HS-27A (cell line): ENCODE data around the gene PLAU.
"Not testable (repeated sequence)": the region's sequence is repeated elsewhere in the genome, so short reads cannot be mapped to it uniquely, and the experiment has no call there.

ENCODE experiments used
- DNase-seq: peaks from one replicate; pipeline ENCODE4 v3.0.0-alpha.2; 2012; ENCODE audit warnings: low read depth, missing footprints

The PLAU gene

GRCh38 chr10:73922007-73922863, 11.3 kb downstream of the PLAU start:
- DNase-seq, result no peak

DNA sequence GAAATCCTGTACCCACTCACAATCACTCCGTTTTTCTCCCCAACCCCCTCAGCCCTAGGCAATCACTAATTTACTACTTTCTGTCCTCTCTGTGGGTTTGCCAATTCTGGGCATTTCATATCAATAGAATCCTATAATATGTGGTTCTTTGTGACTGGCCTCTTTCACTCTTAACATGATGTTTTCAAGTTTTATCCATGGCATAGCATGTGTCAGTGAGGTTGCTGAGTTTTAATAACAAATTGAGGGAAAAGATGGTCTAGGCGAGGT, 11.9 kb downstream of the PLAU start:
- DNase-seq, result no peak

DNA sequence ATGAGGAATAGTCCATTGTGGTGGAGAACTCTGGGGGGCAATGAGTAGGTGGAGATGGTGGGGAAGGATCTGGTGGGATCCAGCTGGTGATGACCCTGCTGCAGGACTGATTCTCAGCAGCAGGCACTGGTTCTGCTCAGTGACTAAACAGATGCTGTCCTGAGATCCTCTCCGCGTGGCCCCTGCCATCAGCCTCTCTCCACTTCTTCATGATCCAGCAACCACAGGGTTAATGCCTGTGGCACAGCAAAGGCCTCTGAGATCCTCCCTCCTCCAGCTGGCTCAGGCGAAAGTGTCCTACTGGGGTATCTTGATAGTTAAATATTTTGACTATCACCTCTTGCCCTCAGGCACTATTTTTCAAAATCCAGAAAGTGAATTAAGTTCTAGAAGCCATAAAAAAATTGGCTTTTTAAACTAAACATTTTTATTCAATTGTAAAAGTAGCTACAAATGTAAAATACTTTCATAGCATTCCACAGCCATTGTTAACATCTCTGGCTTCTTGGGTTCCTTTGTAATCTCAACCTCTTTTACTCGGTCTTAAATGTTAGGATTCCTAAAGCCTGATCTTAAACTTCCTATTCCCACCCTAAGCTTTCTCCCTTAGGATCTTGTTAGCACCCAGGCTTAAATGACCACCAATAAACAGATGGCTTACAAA, 13.1 kb downstream of the PLAU start:
- no peak for DNase-seq

GRCh38 chr10:73924935-73925334, 14.0 kb downstream of the PLAU start:
- DNase-seq, result no peak

- no peak for DNase-seq
Measured at GRCh38 chr10:73925539-73925938, 14.6 kb downstream of the PLAU start.

- no peak for DNase-seq
Measured at GRCh38 chr10:73926152-73926764, 15.3 kb downstream of the PLAU start.

DNA sequence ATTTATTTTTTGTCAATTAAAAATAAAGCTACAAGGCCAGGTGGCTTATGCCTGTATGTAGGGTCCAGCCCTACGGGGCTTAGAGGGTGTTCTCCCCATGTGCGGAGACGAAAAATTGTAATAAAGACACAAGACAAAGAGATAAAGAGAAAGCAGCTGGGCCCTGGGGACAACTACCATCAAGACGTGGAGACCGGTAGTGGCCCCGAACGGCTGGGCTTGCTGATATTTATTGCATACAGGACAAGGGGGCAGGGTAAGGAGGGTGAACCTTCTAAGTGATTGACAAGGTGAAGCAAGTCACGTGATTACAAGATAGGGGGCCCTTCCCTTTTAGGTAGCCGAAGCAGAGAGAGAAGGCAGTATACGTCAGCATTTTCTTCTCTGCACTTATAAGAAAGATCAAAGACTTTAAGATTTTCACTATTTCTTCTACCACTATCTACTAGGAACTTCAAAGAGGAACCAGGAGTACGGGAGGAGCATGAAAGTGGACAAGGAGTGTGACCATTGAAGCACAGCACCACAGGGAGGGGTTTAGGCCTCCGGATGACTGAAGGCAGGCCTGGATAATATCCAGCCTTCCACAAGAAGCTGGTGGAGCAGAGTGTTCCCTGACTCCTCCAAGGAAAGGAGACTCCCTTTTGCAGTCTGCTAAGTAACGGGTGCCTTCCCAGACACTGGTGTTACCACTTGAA, 19.8 kb downstream of the PLAU start:
- not testable (repeated sequence) for DNase-seq

DNA sequence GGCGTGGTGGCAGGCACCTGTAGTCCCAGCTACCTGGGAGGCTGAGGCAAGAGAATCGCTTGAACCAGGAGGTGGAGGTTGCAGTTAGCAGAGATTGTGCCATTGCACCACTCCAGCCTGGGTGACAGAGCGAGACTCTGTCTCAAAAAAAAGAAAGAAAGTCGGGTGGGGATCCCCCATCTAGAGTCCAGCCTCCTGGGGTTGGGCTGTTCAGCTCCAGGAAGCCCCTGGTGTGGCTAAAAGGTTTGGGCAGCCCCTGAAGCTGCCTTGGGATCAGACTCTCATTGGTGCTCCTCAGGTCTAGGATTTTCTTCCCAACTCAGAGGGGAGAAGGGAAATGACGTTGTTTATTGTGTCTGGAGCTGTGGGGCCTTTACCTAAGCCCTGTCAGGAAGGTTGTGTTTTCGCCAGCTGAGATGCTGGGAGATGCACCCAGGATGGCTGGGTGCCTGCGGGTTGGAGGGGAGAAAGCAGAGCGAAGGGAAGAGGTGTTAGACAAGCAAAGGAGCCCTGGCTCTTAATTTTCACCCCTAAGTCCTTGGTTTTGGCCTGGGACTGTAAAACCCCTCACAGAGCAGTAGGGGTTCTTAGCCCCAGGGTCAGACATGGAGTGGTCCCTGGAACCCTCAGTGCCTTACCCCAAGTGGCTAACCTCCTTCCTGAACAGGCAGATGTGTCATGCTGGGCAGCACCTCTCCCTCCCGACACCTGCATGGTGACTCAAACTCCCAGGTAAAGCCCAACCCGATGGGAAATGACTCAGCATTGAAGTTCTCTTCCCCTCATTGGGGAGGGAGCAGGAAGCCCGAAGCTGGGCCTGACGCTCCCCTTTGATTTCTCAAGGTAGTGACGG, 21.1 kb downstream of the PLAU start:
- no peak for DNase-seq

- no peak for DNase-seq
Measured at GRCh38 chr10:73932620-73933112, 21.7 kb downstream of the PLAU start.

GRCh38 chr10:73934074-73934473, 23.1 kb downstream of the PLAU start:
- no peak for DNase-seq

DNA sequence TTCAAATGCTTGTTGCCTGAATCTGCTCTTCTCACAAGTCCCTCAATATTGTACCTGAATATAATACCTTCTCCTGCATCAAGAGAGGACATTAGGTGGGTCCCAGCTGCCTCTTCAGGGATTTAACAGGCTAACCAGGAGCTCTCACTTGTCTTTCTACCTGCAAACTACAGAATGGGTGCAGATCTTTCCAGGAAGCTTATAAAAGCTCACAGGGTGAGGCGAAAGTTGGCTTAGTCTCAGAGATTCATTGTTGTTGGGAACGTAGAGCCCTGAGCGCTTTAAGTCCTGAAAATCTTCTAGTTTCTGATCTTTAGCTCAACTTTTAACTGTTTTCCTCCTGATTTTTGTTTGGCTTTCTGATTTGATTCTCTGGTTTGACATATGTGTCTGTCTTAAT, 25.0 kb downstream of the PLAU start:
- DNase-seq, result no peak

GRCh38 chr10:73937333-73938043, 26.6 kb downstream of the PLAU start:
- no peak for DNase-seq

DNA sequence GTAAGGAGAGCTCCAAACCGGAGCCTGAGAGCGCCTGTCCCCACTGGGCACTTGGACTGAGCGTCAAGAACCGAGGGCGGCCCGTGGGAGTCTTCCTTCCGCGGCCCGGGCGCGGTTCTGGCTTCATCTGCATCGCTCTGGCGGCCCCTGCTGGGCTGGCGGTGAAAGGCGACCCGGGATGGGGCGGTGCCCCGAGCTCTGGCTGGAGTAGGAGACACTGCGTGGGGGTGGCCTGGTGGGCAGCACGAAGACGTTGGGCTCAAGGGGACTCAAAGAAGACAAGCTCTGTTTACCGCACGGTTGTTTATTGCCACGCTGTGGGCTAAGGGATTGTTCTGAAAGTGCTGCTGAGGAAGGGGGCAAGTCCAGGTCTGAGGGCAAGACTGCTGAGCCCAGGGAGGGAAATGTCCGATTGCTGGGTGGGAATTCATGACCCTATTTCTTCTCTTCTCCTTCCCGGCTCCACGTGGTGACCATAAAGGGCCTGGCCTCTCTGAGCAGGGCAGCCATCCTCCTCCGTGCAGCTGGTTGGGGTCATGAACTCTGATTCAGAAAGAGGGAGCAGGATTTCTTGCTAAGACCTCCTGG, 29.8 kb downstream of the PLAU start:
- DNase-seq, result peak; percentile 39

DNA sequence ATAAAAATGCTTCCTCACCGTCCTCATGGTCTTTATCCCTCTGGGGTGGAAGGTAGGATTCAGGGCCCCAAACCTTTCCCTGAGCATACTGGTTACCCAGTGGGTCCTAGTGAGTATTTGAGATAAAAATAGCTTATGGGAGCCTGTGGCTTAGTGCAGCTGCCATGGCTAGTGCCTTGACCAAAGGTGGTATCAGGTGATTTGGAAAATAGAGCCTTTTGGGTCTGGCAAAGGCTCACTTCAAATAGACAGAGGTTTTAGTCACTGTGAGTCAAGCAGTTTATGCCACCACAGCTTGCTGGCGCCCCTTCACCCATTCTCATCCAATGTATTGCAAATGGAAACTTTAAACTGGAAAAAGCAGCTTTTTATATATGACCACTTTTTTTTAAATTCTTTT, 30.4 kb downstream of the PLAU start:
- no peak for DNase-seq

- no peak for DNase-seq
Measured at GRCh38 chr10:73944356-73945100, 33.6 kb downstream of the PLAU start.

DNA sequence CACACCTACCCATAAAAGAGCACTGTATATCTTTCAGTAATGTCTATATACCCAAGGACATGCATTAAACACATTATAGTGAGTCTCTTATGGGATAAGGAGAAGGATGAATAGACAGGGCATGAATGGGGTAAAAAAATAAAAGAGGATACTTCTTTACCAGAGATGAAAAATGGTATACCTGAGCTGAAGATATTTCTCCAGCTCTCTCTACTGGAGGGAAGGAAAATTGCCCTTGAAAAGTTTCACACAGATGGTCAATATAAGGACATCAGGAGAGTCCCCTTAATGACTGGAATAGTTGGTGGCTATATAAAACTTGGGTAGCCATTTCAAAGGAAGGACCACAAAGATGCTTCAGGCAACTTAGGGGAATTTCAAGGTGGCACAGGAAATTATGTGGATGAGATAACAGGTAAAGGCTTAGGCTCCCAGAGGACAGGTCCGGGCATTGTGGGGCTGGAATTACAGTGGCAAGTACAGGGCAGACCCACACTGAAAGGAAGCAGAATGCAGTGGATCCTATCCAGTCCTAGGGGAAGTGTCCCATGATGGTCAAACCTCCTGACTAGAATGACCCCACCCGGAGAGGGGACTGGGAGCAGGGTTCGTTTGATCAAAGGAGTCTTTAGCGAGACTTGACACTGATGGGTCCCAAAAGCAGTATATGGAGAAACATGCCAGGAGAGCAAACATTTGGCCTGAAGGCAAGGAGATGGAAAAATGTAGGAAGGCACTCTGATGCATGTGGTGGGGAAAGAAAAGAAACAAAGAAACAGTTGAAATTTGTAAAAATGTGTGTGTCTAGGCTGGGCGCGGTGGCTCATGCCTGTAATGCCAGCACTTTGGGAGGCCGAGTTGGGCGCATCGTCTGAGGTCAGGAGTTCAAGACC, 35.6 kb downstream of the PLAU start:
- DNase-seq, result no peak

GRCh38 chr10:73948947-73949633, 38.2 kb downstream of the PLAU start:
- DNase-seq, result no peak
